IMR-90 (cell line): ENCODE results near the gene SLX4IP. TPM values are rescaled to one million over a fixed set of nuclear protein-coding genes. Genes with fewer than 3 reads are reported as not detected.

ENCODE experiments used
- ATAC-seq: fragments of 200-7000 bp; cut with Tn5 transposase; 2 replicates; pipeline ENCODE4 v1.9.1; 2020; ENCODE audit warnings: low read depth, mild to moderate bottlenecking, moderate library complexity
- BruUV-seq: library from RNA; stranded (reverse); fragments of 400-500 nt; replicated peaks from 2 replicates; lab custom pipeline; 2021; lab: Mats Ljungman, UMichigan
- CTCF ChIA-PET: fragments of 300-600 bp; formaldehyde crosslinking; extraction: SDS; loops from one replicate; lab custom pipeline; 2021; ENCODE audit warnings: antibody characterized with exemption; lab: Yijun Ruan, JAX
- POLR2A ChIA-PET: fragments of 300-600 bp; sonication (Branson Sonifier 250); formaldehyde crosslinking; loops from one replicate; lab custom pipeline; 2022; ENCODE audit warnings: antibody characterized with exemption; ENCODE audit not compliant: unreplicated experiment; lab: Charles Lee
- DNase-seq: peaks from one replicate; pipeline ENCODE4 v3.0.0; 2013
- H2AFZ ChIP-seq: replicated peaks from 2 replicates; pipeline ENCODE3; 2013; ENCODE audit warnings: low read length, mild to moderate bottlenecking; ENCODE audit not compliant: poor library complexity
- H2AK5ac ChIP-seq: 2 replicates; pipeline ENCODE4 v1.6.1; 2013; ENCODE audit warnings: low read depth, low read length, inconsistent platforms
- H2AK9ac ChIP-seq: replicated peaks from 2 replicates; pipeline ENCODE3; 2013; ENCODE audit warnings: mild to moderate bottlenecking, low read depth, low read length, moderate library complexity; ENCODE audit not compliant: poor library complexity
- H2BK120ac ChIP-seq: 2 replicates; pipeline ENCODE4 v1.6.1; 2013; ENCODE audit warnings: low read depth, low read length, inconsistent platforms
- H2BK15ac ChIP-seq: 3 replicates; pipeline ENCODE4 v1.6.1; 2013; ENCODE audit warnings: low read depth, low read length, inconsistent platforms
- H2BK20ac ChIP-seq: 2 replicates; pipeline ENCODE4 v1.6.1; 2013; ENCODE audit warnings: low read depth, mild to moderate bottlenecking, inconsistent platforms, low read length, moderate library complexity
- H2BK5ac ChIP-seq: 2 replicates; pipeline ENCODE4 v1.6.1; 2013; ENCODE audit warnings: mild to moderate bottlenecking, low read depth, low read length, inconsistent platforms; ENCODE audit not compliant: poor library complexity, severe bottlenecking
- H3K14ac ChIP-seq: replicated peaks from 2 replicates; pipeline ENCODE4 v1.6.1; 2013; ENCODE audit warnings: low read depth, low read length, inconsistent platforms
- H3K18ac ChIP-seq: 2 replicates; pipeline ENCODE4 v1.6.1; 2013; ENCODE audit warnings: low read depth, low read length, control low read depth
- H3K23ac ChIP-seq: 2 replicates; pipeline ENCODE4 v1.6.1; 2013; ENCODE audit warnings: low read depth, low read length, inconsistent platforms
- H3K27ac ChIP-seq: 2 replicates; pipeline ENCODE4 v1.5.1; 2013; ENCODE audit warnings: mild to moderate bottlenecking, control low read depth, low read length; ENCODE audit not compliant: insufficient read depth
- H3K27me3 ChIP-seq: 2 replicates; pipeline ENCODE4 v1.6.1; 2013; ENCODE audit warnings: low read length; ENCODE audit not compliant: control insufficient read depth, insufficient read depth
- H3K36me3 ChIP-seq: 2 replicates; pipeline ENCODE4 v1.6.1; 2013; ENCODE audit warnings: low read length, mixed read lengths; ENCODE audit not compliant: control insufficient read depth, insufficient read depth
- H3K4ac ChIP-seq: 2 replicates; pipeline ENCODE4 v1.6.1; 2013; ENCODE audit warnings: low read depth, low read length, inconsistent platforms
- H3K4me1 ChIP-seq: 2 replicates; pipeline ENCODE4 v1.6.1; 2013; ENCODE audit warnings: low read length, mixed read lengths; ENCODE audit not compliant: control insufficient read depth, insufficient read depth
- H3K4me2 ChIP-seq: 2 replicates; pipeline ENCODE4 v1.6.1; 2013; ENCODE audit warnings: low read depth, mild to moderate bottlenecking, control low read depth, low read length, moderate library complexity
- H3K4me3 ChIP-seq: 2 replicates; pipeline ENCODE4 v1.5.1; 2013; ENCODE audit warnings: low read depth, mild to moderate bottlenecking, control low read depth, low read length, moderate library complexity; ENCODE audit not compliant: insufficient read depth
- H3K56ac ChIP-seq: 2 replicates; pipeline ENCODE4 v1.6.1; 2013; ENCODE audit warnings: low read length, inconsistent platforms; ENCODE audit not compliant: insufficient read depth; ENCODE audit errors: extremely low read depth
- H3K79me1 ChIP-seq, 2 experiments: 2 replicates each; pipeline ENCODE4 v1.6.1; 2013; ENCODE audit warnings: low read length in 2 of 2, inconsistent platforms in 1 of 2, low read depth in 1 of 2
- H3K9ac ChIP-seq: 2 replicates; pipeline ENCODE4 v1.6.1; 2013; ENCODE audit warnings: low read depth, low read length, control low read depth
- H3K9me1 ChIP-seq: 2 replicates; pipeline ENCODE4 v1.6.1; 2013; ENCODE audit warnings: low read length, inconsistent platforms; ENCODE audit not compliant: insufficient read depth
- H3K9me3 ChIP-seq: 2 replicates; pipeline ENCODE4 v1.6.1; 2013; ENCODE audit warnings: low read length; ENCODE audit not compliant: control insufficient read depth, insufficient read depth
- H4K20me1 ChIP-seq: 2 replicates; pipeline ENCODE4 v1.6.1; 2013; ENCODE audit warnings: low read length, inconsistent platforms; ENCODE audit not compliant: insufficient read depth
- H4K5ac ChIP-seq: 2 replicates; pipeline ENCODE4 v1.6.1; 2013; ENCODE audit warnings: mild to moderate bottlenecking, low read depth, low read length, control low read depth
- H4K8ac ChIP-seq, 2 experiments: 2 replicates each; pipeline ENCODE4 v1.6.1; 2013; ENCODE audit warnings: low read depth in 2 of 2, low read length in 2 of 2, control low read depth in 1 of 2, inconsistent platforms in 1 of 2
- H4K91ac ChIP-seq: 2 replicates; pipeline ENCODE4 v1.6.1; 2013; ENCODE audit warnings: low read depth, low read length, inconsistent platforms; ENCODE audit not compliant: insufficient read depth
- BHLHE40 ChIP-seq: fragments of 150-350 bp; IDR thresholded peaks from 2 replicates; pipeline ENCODE4 v1.6.1; 2016; ENCODE audit warnings: mild to moderate bottlenecking, low read depth, low read length
- CEBPB ChIP-seq: IDR thresholded peaks from 2 replicates; pipeline ENCODE4 v1.6.1; 2012; ENCODE audit warnings: low read depth, low read length, improper control_type of control experiment
- CTCF ChIP-seq: conservative IDR thresholded peaks from 2 replicates; pipeline ENCODE4 v1.5.1; 2012; ENCODE audit warnings: mild to moderate bottlenecking, low read depth, low read length, improper control_type of control experiment
- ELK1 ChIP-seq: fragments of 150-350 bp; IDR thresholded peaks from 2 replicates; pipeline ENCODE4 v1.6.1; 2016; ENCODE audit warnings: low read depth, mild to moderate bottlenecking, low read length, moderate library complexity, borderline replicate concordance
- FOS ChIP-seq: fragments of 150-350 bp; IDR thresholded peaks from 2 replicates; pipeline ENCODE4 v1.6.1; 2016; ENCODE audit warnings: low read depth, low read length
- MAZ ChIP-seq: IDR thresholded peaks from 2 replicates; pipeline ENCODE4 v1.6.1; 2012; ENCODE audit warnings: low read depth, mild to moderate bottlenecking, low read length, improper control_type of control experiment, moderate library complexity, borderline replicate concordance
- MXI1 ChIP-seq: IDR thresholded peaks from 2 replicates; pipeline ENCODE4 v1.6.1; 2012; ENCODE audit warnings: low read depth, mild to moderate bottlenecking, low read length, moderate library complexity, borderline replicate concordance
- RAD21 ChIP-seq: IDR thresholded peaks from 2 replicates; pipeline ENCODE4 v1.6.1; 2012; ENCODE audit warnings: low read length, improper control_type of control experiment
- RFX5 ChIP-seq: IDR thresholded peaks from 2 replicates; pipeline ENCODE4 v1.8.0; 2012; ENCODE audit warnings: low read depth, mild to moderate bottlenecking, low read length, moderate library complexity
- SMC3 ChIP-seq: fragments of 150-350 bp; IDR thresholded peaks from 2 replicates; pipeline ENCODE4 v1.6.1; 2016; ENCODE audit warnings: low read depth, mild to moderate bottlenecking, antibody characterized with exemption, low read length, moderate library complexity
- USF2 ChIP-seq: fragments of 150-350 bp; IDR thresholded peaks from 2 replicates; pipeline ENCODE4 v1.6.1; 2017; ENCODE audit warnings: mild to moderate bottlenecking, antibody characterized with exemption, low read length, low read depth
- WGBS, 2 experiments: methylation state at CpG; one replicate each; pipeline versions ENCODE4 v1.1.5 to v1.1.7; 2013; ENCODE audit warnings: missing lambda C conversion rate in 2 of 2; ENCODE audit not compliant: insufficient read length in 1 of 2; ENCODE audit errors: extremely low coverage in 2 of 2; 5-methylcytosine and 5-hydroxymethylcytosine counted together
- dilution Hi-C: fragments of 300-500 bp; cut with HindIII; formaldehyde crosslinking; loops from one replicate; pipeline ENCODE4 v1.14.3; 2018; ENCODE audit warnings: low sequenced_read_pairs; ENCODE audit not compliant: unreplicated experiment
- in situ Hi-C: fragments of 300-500 bp; cut with MboI; formaldehyde crosslinking; loops from 3 replicates; pipeline ENCODE4 v1.14.3; 2019; ENCODE audit warnings: low sequenced_read_pairs, inconsistent platforms, mixed read lengths
- intact Hi-C: fragments of 100-400 bp; cut with micrococcal nuclease; formaldehyde crosslinking; loops from 2 replicates; pipeline ENCODE4 v1.10.0; 2022
- polyA plus RNA-seq, 3 experiments: library from polyadenylated mRNA; depleted of rRNA; stranded (reverse); fragments of >200 nt; gene quantifications; 2 replicates each; pipeline ENCODE4 v1.2.3, GENCODE V29; 2012; ENCODE audit warnings: low replicate concordance in 1 of 3
- total RNA-seq: library from RNA; depleted of rRNA; stranded (reverse); fragments of >200 nt; gene quantifications from 2 replicates; pipeline ENCODE4 v1.2.3, GENCODE V29; 2012

SLX4IP gene
- total and polyA plus RNA-seq, 2 of the 4 experiments (the other 2 are of a cell fraction), result 1.3 to 5.9 TPM

GRCh38 chr20:10433623-10434466 is 1.3 kb upstream of the SLX4IP start, which contains the start of gene MKKS:
Gene MKKS (minus strand): TSS chr20:10434222. CDS start chr20:10413514, 20,708 bp downstream.
- peak within 1 kb of the TSS; percentile 87 for H2BK5ac ChIP-seq
- peak within 1 kb of the TSS; percentile 85 for H3K9ac ChIP-seq
- H2AK5ac ChIP-seq, result peak within 1 kb of the TSS; percentile 70
- peak within 1 kb of the TSS; percentile 86 for H2AK9ac ChIP-seq
- peak within 1 kb of the TSS; percentile 65 for H4K5ac ChIP-seq
- CTCF ChIA-PET, result interaction anchor here (0.6 to 2.5 kb wide), 5 partner anchors 8 to 1109 kb away, joined by 3 to 9 read pairs (median 4); no protein-coding TSS in a partner anchor
- ATAC-seq (peak; percentile 85), DNase-seq (peak; percentile 91)
- intact Hi-C loops (loop anchor here (2.0 to 10.0 kb wide), 4 partner anchors 103 to 1111 kb away; partner anchors contain the start of gene SNAP25), in situ Hi-C loops (no loop called here), dilution Hi-C loops (no loop called here)
- H3K27ac ChIP-seq, result peak within 1 kb of the TSS; percentile 90
- H4K8ac ChIP-seq, result peak within 1 kb of the TSS; percentile 98
- H2BK20ac ChIP-seq, result no peak within 1 kb of the TSS; the same call in 1 of the 2 replicates
- POLR2A ChIA-PET, result interaction anchor here (0.5 to 1.1 kb wide), 2 partner anchors 224 to 237 kb away, joined by 3 to 6 read pairs; no protein-coding TSS in a partner anchor
- TF ChIP-seq BHLHE40, result peak; percentile 64
- no peak for TF ChIP-seq RAD21
- TF ChIP-seq CEBPB, result no peak
- TF ChIP-seq FOS, result 0 out of 2 replicates have a peak, but pooled peaks have one; percentile 1
- 0 out of 2 replicates have a peak, but pooled peaks have one; percentile 4 for TF ChIP-seq RFX5
- TF ChIP-seq CTCF, result no peak
- peak; percentile 60; the same call in 1 of the 2 replicates for TF ChIP-seq MAZ
- TF ChIP-seq ELK1, result no peak
- TF ChIP-seq USF2, result peak; percentile 5; the same call in 1 of the 2 replicates
- peak; percentile 18; the same call in 1 of the 2 replicates for TF ChIP-seq SMC3
- peak; percentile 47; the same call in 1 of the 2 replicates for TF ChIP-seq MXI1
- H3K79me1 ChIP-seq, result peaks cover 30 to 57% of the 10 kb centered on the region in 2 experiments
- H2BK120ac ChIP-seq, result peak within 1 kb of the TSS; percentile 67; the same call in 1 of the 2 replicates
- no peaks in the 10 kb centered on the region; the same call in 1 of the 2 replicates for H3K9me1 ChIP-seq
- peak within 1 kb of the TSS; percentile 81 for H3K23ac ChIP-seq
- H3K4me3 ChIP-seq, result peak within 1 kb of the TSS; percentile 89
- H3K14ac ChIP-seq, result peak within 1 kb of the TSS; percentile 77
- 0% methylated on average over 7 of the region's 73 CpGs; no CpG with 5 or more reads in 1 of the 2 experiments for WGBS, 2 experiments
- no peak within 1 kb of the TSS; the same call in 2 of the 3 replicates for H2BK15ac ChIP-seq
- H3K4me2 ChIP-seq, result peak within 1 kb of the TSS; percentile 100
- no TSS peak for BruUV-seq
- peaks cover 2% of the 10 kb centered on the region; the same call in 1 of the 2 replicates for H3K4me1 ChIP-seq
- H4K91ac ChIP-seq, result peak within 1 kb of the TSS; percentile 81
- peak within 1 kb of the TSS; percentile 65 for H3K4ac ChIP-seq
- no peaks in the 10 kb centered on the region for H3K9me3 ChIP-seq
- peak within 1 kb of the TSS; percentile 99 for H2AFZ ChIP-seq
- peak within 1 kb of the TSS; percentile 34 for H3K18ac ChIP-seq
- H3K36me3 ChIP-seq, result no peaks in the 10 kb centered on the region
- H3K56ac ChIP-seq, result peak within 1 kb of the TSS; percentile 95
- no peaks in the 10 kb centered on the region for H4K20me1 ChIP-seq
- H3K27me3 ChIP-seq, result no peaks in the 10 kb centered on the region
